Mesenteric fat pad (tissue), 1 donor: ENCODE data around the gene MRM2. TPM values are rescaled to one million over a fixed set of nuclear protein-coding genes. Genes with fewer than 3 reads are reported as not detected.
"Not testable (repeated sequence)": the region's sequence is repeated elsewhere in the genome, so short reads cannot be mapped to it uniquely, and the experiment has no call there.

Experiments
- DNase-seq: peaks from one replicate; pipeline ENCODE4 v3.0.0-alpha.2; 2020; ENCODE audit warnings: low spot score
- total RNA-seq: library from RNA; stranded (reverse); fragmentation: NEBNext Ultra II Directional; extraction: Animal tissue kit (Norgen Biotek cat#: 25700); gene quantifications from one replicate; pipeline ENCODE4 v1.2.1, GENCODE V29; 2021
- donor health status: DM: yes; HTN: yes; CAD: no.

MRM2 gene
- total RNA-seq, 1 donor from 2014 or later: 19.7 TPM

DNA sequence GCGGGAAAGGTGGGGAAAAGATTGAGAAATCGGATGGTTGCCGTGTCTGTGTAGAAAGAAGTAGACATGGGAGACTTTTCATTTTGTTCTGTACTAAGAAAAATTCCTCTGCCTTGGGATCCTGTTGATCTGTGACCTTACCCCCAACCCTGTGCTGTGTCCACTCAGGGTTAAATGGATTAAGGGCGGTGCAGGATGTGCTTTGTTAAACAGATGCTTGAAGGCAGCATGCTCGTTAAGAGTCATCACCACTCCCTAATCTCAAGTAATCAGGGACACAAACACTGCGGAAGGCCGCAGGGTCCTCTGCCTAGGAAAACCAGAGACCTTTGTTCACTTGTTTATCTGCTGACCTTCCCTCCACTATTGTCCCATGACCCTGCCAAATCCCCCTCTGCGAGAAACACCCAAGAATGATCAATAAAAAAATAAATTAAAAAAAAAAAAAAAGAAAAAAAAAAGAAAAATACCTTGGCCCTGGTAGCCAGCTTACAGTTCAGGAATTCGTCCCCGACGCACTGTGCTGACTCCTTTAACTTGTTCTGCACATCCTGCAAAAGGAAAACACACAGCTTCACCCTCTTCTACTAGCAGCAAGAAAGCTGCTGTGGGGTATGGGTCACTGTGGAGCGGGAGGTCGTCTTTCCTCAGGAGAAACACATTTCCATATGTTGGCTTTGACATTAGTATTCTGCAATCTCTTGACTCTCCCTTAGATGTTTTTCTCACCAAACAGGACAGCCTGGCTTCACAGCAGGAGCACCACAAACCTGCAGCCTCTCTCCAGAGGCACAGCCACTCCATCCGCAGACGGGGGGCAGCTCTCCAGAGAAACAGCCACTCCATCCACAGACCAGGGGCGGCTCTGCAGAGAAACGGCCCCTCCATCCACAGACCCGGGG, 27.3 kb upstream of the MRM2 start:
- DNase-seq: not testable (repeated sequence)

DNA sequence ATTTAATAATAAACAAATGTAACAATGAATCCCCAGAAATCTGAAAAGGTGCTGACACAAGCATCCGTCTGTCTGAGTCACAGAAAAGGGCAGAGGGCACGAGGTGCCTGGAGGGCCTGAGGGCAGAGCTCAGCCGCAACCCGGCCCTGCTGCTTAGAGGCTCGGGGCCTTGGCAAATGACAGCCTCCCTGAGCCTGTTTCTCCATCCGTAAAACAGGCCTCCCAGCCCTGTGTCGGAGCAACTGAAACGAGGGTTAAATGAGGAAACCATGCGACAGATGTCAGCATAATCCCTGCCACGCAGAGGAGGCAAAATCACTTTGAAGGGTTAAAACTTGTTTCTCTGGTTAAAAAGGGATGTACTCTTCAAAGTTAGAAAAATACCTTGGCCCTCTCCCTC, 24.9 kb upstream of the MRM2 start:
- no peak for DNase-seq

DNA sequence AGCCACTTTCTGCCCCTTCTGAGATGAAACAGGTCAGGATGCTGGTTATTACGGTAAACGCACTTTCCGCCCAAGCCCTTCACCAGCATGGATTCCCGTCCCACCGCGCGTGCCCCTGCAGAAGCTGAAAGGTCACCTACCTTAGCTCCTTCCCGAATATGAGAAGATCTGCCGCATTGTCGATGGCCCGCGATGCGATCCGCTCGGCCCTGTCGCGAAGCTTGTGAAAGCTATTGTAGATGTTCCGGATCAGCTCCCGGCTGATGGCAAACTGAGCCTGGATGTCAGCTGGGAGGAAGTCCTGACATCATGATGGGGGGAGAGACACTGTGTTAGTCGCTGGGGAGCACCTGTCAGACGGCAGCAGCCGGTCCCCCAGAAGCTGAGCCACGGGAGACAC, 22.2 kb upstream of the MRM2 start:
- DNase-seq: no peak

DNA sequence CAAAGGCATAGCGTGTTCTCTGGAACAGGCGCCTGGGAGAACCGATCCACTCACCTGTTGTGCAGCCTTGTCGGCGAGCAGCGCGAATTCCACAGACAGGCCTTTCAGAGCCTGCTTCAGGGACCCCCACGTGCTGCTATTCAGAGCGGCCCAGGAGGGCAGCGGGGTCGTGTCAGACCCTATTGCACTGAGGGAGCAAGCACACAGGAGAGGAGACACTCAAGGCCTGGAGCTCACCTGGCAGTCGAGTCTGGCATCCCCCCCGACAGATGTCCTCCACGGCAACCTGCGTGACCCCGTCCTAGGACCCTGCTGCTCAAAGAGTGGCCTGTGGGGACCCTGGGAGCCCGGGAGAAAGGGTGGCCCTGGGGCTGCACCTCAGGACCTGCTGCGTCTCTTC, 21.2 kb upstream of the MRM2 start:
- no peak for DNase-seq

DNA sequence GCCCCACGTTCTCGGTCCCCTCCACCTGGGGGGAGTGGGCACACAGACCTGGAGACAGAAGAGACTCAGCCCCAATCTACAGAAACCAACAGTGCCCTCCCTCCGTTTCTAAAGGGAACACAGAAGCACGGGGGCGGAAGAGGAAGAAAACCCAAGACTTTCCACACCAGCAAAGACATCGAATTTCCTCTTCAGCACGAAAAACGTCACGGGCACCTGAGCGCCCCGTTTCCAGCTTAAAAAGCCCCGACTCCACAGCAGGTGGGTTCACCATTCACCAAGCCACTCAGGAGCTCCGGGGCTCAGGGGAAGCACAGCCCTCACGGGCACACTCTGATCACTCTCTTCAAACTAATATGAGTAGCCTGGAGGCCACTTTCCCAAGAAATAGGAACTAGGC, 19.6 kb upstream of the MRM2 start:
- no peak for DNase-seq

DNA sequence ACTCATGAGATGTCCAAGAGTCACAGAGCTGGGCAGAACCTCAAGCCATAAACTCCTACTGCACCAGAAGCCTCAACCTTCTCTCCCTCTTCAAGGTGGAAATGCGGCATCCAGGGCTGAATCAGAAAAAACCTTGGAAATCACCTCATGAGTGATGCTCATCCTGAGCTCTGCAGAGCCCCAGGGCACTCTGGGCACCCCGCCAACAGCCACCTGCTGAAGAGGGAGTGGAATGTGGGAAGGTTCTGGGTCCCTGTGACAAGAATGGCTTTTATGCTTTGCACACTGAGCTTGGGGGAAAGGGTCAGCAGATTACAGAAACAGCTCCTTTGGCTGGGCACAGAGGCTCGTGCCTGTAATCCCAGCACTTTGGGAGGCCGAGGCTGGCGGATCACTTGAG, 18.8 kb upstream of the MRM2 start:
- no peak for DNase-seq

DNA sequence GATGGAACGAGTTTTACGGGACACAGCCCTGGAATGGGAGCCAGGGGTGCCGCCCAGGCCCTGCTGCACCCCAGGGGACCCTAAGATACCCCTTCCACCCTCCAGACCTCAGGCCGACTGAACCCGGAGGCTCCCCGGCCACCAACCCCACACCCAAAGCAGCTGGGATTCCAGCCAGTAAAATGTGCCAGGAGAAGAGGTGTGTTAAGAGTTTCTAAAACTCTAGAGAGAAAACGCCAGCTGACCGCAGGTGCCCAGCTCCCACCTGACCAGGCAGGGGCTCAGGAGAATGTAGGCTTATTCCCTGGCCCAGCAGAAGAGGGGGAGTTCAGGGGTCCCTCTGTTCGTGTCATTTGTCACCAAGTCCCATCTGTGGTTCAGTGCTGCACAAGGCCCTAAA, 17.5 kb upstream of the MRM2 start:
- DNase-seq: no peak

DNA sequence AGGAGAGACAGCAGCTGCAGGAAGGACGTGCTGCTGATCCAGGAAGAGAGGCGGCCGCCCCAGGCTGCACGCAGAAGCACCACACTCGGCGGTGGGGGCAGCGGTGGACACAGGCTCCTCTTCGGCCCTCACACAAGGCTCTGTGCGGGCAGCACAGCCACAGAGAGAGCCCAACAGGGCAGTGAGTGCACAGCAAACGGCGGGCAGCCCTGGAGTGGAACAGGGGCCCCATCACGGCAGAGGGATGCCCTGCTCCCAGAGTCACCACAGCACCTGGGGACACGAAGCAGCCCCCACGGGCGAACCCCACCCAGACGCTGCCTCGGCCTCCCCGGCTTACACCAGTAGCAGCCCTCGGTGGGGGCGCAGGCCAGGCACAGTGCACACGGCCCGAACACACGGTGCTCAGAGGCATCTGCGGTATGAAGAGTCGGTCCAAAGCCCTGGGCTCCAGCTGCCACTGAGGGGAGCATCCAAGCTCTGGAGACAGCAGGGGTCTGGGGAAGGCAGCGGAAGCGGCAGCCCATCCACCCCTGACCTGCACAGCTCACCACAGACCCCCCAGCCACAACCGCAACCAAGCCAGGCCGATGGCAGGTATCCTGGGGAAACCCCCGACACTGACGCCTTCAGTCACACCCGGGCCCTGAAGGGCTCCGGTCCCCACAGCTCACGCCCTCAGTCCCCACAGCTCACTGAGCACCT, 16.8 kb upstream of the MRM2 start:
- DNase-seq: no peak

DNA sequence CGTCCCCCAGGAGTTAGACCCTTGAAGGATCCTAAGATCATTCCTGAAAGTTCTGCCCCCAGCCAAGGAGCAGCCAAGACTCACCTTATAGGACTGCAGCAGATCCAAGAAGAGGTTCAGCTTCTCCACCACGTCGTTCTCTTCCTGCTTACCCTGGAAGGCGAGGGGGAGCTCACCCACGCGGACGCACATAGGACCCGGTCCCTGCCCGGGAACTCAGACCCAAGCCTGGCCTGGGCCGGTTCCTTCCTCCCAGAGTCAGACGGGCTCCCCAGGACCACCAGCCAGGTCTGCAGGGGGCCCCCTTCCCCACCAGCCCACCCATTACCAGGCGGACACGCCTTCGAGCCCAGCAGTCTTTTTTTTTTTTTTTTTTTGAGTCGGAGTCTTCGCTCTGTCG, 15.6 kb upstream of the MRM2 start:
- DNase-seq: no peak

DNA sequence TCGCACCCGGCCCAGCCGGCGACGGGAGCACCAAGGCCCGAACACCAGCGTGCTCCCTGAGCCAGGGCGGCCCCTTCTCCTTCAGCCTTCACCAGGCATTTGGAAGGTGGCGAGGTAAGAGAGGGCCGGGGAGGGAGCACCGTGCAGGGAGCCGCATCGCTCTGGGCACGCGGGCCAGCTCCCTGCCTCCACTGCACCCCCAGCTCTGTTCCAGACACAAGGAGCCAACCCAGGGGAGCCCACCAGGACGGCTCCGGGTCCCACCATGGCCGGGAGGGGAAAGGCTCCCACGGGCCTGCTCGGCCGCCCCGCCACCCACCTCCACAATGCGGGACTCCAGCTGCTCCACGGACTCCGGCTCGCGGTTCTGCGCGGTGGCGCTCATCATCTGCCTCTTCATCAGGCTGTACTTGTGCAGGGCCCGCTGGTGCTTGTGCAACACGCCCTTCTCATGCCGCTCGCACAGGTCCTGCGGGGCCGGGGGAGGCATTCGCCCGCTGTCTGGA, 15.1 kb upstream of the MRM2 start:
- no peak for DNase-seq

DNA sequence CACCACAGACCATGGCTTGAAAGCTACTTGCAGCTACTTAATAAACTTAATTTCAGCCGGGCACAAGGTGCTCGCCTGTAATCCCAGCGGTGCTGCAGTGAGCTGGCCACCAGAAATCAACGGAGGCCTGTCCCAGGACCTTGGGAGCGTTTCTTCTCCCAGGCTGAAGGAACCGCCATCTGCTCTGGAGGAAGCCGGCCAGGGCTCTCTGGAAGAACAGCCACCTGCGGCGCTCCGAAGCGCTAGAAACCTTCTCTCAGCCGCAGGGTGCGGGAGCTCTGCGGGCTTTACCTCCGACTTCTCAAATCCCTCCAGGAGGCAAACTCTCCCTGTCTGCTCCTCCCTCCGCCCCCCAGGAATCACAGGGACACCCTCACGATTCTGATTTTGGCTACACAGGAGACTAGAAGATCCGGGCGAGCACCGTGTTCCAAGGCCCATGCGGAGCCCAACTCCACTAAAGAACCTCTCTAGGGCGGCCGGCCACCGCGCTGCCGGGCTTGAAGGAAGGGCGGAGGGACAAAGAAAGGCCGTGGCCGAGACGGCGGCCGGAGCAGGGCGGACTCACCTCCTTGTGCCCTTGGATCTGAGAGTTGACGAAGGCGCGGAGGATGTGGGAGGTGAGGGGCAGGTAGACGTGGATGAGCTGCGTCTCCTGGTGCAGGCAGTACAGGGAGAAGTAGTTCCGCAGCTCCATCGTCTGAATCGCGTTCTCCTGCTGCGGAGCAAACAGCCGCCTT, 14.5 kb upstream of the MRM2 start:
- DNase-seq: no peak

DNA sequence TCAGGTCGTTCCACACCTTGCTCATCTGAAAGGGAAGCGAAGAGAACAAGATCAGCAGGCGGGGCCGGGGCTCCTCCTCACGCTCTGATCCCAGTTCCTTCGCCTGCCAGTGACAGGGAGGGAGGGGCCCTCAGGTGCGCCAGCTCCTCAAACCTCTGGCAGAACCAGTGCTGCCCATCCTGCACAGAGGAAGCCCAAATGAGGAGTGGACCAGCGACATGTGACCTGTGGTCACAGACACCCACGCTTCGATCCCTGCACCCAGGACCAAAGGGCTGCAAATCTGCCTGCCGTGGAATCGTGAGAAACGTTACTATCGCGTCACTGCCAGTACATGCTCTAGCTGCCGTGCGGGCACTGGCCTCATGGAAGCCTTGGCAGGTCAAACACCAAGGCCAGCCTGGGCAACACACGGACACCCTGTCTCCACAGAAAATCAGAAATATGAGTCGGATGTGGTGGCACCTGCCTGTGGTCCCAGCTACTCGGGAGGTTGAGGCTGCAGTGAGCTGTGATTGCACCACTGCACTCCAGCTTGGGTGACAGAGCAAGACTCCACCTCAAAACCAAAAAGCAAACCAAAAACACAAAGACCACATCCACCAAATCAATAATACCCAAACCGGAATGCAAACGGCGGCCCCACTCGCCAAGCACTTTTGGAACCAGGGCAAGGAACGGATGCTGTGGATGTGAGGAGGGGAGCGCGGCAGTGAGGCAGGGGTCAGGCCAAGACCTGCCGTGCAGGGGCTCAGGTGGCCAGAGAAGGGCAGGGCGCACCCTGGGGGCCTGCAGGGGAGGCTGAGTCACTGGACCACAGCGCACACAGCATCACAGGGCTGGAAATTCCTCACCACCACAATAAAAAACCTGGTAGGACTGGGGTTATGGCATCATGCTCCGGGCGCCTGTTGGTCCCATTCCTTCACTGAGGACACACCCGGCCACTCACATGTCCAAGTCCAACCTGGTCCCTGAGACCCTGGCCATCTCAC, 13.4 kb upstream of the MRM2 start:
- DNase-seq: no peak

DNA sequence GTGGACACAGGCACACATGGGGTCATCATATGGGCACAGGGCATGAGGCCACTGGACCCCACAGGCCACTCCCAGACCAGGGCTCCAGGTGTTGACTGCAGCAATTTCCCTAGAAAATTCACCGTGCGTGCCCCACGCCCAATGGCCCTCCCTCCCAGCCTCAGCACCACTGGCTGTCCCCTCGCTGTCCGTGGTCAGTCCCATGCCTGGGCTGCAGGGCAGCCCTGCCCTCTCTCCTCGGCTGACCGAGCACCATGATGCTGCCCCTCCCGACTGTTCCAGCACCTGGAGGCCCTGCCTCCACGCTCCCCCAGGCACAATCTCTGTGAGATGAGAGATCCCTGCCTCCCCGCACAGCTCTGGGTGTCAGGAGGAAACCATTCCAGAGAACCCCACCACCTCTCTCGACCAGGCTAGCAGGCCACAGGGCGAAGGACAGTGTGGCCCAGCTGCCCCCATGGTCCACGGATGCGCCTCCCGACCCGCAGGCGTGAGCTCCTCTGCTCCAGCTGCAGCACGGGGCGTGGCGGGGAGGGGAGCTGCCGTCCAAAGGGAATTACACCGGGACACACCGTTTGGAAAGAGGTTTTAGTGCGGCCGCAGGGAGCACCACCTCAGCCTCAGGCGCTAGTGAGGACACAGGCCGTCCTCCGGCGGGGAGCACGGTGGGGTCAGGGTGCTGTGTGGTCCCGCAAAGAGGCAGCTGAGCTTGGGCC, 12.6 kb upstream of the MRM2 start:
- no peak for DNase-seq

DNA sequence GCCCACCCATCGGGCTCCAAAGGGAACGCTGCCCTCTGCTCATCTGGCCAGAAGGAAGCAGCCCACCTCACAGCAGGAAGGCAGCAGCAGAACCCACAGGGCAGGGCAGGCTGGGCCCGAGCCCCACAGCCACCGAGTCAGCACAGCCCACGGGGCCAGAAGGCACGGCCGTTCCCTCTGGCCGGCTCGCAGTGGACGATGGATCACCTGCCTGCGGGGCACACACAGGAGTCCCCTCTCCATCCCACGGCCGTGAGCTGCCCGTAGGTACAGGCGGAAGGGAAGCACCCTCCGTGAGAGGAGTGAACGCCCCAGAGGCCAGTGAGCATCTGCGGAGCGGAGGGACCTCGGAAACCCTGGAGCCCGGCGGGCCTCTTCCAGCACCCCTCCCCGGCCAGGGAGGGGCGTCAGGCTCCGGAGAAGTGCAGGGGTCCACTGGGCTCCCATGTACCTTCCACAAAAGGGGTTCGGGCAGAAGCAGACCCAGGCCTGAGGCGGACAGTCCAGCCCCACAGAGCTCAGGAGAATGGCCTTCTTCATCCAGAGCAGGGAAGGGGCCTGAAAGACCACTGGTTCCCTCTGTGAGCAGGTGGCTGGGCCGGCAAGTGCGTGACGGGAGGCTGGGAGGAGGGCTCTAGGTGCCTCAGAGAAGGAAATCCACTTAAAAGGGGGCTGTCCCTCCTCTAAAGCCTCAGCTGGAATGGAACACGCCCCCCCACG, 11.7 kb upstream of the MRM2 start:
- no peak for DNase-seq

DNA sequence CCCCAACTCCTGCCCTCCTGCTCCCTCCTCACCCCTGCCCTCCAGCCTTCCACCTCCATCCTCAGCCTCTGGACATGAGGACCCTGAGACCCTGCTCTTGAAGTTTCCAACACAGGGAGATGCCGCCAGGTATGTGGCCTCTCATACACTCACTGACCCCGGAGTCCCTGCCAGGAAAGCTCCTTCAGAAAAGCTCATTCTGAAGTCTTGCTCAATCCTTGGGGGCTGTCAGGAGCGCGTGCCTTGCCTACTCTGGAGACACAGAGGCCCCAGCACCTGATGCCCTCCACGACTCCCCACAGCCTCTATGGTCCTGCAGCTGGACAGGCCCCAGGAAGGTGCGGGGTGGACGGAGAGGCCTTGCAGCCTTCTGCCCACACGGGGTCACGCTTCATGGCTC, 11.0 kb upstream of the MRM2 start:
- no peak for DNase-seq

DNA sequence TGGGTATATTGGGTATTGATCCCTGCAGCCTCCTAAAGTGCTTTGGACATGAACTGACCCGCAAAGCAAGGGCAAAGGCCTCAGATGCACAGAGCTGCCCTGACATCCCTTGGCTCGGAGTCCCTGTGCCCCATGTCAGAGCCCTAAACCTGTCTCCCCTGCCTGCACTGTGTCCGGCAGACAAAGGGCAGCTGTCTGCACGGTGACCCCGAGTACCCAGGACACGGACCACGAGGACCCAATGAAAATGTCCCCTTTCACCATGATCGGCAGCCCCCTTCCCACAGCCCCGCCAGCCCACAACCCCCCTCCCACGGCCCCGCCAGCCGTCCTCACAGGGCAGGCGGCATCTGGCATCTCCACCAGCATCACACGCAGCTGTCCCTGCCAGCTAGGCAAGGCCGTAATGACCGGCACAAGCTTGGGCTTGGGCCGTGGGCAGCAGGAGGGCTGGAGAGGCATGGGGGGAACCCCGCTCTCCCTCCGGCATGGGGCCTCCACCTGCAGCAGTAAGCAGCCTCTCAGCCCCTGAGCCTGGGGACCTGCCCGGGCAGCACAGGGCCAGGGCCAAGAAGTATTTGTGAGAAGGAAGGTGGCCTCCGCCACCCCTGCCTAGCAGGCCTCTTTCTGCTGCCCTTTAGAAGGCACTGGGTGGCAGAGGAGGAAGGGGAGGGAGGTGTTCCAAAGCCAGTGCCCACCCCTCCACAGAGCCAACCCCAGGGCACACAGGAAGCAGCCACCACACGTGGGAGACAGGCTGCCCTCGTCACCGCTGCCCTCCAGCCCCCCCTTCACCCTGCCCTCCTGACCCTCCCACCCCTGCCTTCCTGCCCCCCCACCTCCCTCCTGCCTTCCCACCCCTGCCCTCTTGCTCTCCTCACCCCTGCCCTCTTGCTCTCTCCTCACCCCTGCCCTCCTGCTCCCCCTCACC, 10.1 kb upstream of the MRM2 start:
- no peak for DNase-seq

DNA sequence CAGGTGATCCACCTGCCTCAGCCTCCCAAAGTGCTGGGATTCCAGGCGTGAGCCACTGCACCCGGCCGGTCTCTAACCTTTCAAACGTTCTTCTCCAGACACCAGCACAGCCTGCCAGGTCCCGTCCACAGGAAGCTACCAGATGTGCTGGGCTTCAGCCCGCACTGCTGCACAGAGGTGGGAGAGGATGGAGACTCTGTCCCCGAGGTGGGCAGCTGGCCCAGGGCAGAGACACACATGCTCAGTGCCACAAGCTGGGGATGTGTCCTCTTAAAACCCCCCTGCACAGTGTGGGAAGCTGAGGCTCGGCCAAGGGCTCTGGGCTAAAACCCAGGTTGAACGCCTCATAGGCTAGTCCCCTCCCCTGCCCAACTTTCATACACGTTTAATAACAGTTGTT, 9.4 kb upstream of the MRM2 start:
- DNase-seq: no peak

DNA sequence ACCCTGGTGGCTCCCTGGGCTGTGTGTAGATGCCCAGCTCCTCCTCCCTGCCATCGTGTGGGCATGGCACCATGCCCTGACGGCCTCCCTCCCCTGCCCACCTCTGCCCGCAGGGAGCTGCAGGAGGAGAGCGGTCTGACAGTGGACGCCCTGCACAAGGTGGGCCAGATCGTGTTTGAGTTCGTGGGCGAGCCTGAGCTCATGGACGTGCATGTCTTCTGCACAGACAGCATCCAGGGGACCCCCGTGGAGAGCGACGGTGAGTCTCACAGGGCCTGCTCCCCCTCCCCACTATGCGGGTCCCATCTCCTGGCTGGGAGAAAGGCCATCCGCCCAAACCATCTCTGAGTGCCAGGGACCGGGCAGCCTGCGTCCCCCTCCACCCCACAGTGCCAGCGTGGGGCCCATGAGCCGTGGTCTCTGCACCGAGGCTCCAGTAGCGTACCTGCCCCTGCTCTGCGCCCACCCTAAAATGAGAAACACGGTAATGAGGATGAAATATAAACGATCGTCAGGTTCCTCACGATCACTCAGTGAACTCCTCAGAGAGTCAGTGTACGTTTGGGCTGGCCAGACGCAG, 7.8 kb upstream of the MRM2 start:
- DNase-seq: no peak
